Retinal pigment epithelial cell (primary cell): ENCODE data around the gene HMCES.
A peak's percentile ranks its signal among the peaks of the same experiment; 100 is the strongest.

Source experiments
- DNase-seq: peaks from one replicate; pipeline ENCODE4 v3.0.0-alpha.2; 2010; ENCODE audit warnings: low read depth
- H3K4me3 ChIP-seq: 2 replicates; pipeline ENCODE4 v1.5.1; 2011; ENCODE audit warnings: mild to moderate bottlenecking, low read length, control low read depth, moderate library complexity
- CTCF ChIP-seq: conservative IDR thresholded peaks from 2 replicates; pipeline ENCODE4 v1.5.1; 2011; ENCODE audit warnings: low read depth, low read length, control low read depth, inconsistent platforms

The HMCES gene

DNA sequence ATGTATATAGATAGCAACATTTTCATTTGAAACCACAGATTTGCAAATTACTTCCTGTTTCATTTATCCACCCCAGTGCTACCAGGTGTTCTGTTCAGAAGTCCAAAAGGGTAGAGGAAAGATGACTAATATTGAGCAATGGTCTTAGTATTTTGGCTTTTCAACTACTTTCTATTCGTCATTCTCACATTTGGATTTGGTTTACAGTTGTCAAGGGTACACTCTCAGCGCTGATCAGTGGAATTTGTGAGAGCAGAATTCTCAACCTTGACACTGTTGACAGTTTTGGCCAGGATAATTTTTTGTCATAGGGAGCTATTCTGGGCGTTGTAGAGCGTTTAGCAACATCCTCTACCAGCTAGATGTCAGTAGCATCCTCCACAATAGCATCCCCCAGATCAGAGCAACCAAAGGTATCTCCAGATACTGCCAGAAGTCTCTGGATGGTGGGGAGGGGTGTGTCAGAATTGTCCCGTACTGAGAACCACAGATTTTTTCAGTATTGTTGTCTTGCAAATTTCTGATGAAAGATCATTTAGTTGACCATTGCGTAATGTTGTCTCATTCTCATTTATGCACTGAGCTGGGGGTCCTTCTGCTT, 4.2 kb downstream of the HMCES start:
- no peak for TF ChIP-seq CTCF
- no peak overlapping the region for H3K4me3 ChIP-seq
- no peak for DNase-seq

- DNase-seq: no peak
- no peak overlapping the region for H3K4me3 ChIP-seq
- TF ChIP-seq CTCF: no peak
These were observed 7.4 kb downstream of the HMCES start for GRCh38 chr3:129286081-129286480.

- no peak for DNase-seq
- H3K4me3 ChIP-seq: no peak overlapping the region
- TF ChIP-seq CTCF: no peak
These were observed 9.8 kb downstream of the HMCES start for GRCh38 chr3:129288446-129288845.

GRCh38 chr3:129289201-129289921, 10.7 kb downstream of the HMCES start:
- DNase-seq: no peak
- no peak overlapping the region for H3K4me3 ChIP-seq
- no peak for TF ChIP-seq CTCF

- no peak for TF ChIP-seq CTCF
- peak; percentile 57 for DNase-seq
- H3K4me3 ChIP-seq: no peak overlapping the region
These were observed 12.7 kb downstream of the HMCES start for GRCh38 chr3:129291236-129291886.

DNA sequence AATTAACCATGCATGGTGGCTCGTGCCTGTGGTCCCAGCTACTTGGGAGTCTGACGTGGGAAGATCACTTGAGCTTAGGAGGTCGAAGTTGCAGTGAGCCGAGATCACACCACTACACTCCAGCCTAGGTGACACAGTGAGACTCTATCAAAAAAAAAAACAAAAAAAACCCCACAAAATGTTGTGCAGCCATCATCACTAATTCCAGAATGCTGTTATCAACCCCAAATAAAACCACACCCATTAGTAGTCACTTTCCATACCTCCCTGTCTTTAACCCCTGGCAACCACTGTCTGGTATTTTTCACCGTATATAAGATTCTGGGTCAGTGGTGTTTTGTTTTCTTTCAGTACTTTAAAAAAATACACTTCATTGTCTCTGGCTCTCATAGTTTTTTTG, 16.6 kb downstream of the HMCES start:
- no peak for DNase-seq
- no peak for TF ChIP-seq CTCF
- no peak overlapping the region for H3K4me3 ChIP-seq
